Liver (tissue), 3 donors: ENCODE results near the gene CREB5.

ENCODE experiments used
- CTCF ChIP-seq: fragments of 150-350 bp; IDR thresholded peaks from 2 replicates; pipeline ENCODE4 v1.5.1; 2017; ENCODE audit warnings: improper control_type of control experiment, low read depth, low read length; ENCODE audit not compliant: missing input control
- GABPA ChIP-seq, 2 donors: IDR thresholded peaks in 1 of 2; conservative IDR thresholded peaks in 1 of 2; 2 replicates each; pipeline ENCODE4 v1.6.1; 2016; ENCODE audit warnings: antibody characterized with exemption in 2 of 2, mild to moderate bottlenecking in 1 of 2, moderate library complexity in 1 of 2
- JUND ChIP-seq, 2 donors: IDR thresholded peaks; 2 replicates each; pipeline ENCODE4 v1.6.1; 2016; ENCODE audit warnings: antibody characterized with exemption in 2 of 2
- NR2F2 ChIP-seq: IDR thresholded peaks from 2 replicates; pipeline ENCODE4 v1.6.1; 2016; ENCODE audit warnings: antibody characterized with exemption
- REST ChIP-seq: IDR thresholded peaks from 2 replicates; pipeline ENCODE4 v1.6.1; 2016; ENCODE audit warnings: antibody characterized with exemption, mild to moderate bottlenecking
- YY1 ChIP-seq: IDR thresholded peaks from 2 replicates; pipeline ENCODE4 v1.6.1; 2016; ENCODE audit warnings: antibody characterized with exemption, mild to moderate bottlenecking
- TF ChIP-seq, protein P1 (sequence below): IDR thresholded peaks from 2 replicates; pipeline ENCODE4 v1.6.1; 2016; ENCODE audit warnings: antibody characterized with exemption
- donor health status: healthy.
- donor health status: healthy.

- TF ChIP-seq CTCF = no peak
- TF ChIP-seq REST = no peak
- TF ChIP-seq, protein P1, sequence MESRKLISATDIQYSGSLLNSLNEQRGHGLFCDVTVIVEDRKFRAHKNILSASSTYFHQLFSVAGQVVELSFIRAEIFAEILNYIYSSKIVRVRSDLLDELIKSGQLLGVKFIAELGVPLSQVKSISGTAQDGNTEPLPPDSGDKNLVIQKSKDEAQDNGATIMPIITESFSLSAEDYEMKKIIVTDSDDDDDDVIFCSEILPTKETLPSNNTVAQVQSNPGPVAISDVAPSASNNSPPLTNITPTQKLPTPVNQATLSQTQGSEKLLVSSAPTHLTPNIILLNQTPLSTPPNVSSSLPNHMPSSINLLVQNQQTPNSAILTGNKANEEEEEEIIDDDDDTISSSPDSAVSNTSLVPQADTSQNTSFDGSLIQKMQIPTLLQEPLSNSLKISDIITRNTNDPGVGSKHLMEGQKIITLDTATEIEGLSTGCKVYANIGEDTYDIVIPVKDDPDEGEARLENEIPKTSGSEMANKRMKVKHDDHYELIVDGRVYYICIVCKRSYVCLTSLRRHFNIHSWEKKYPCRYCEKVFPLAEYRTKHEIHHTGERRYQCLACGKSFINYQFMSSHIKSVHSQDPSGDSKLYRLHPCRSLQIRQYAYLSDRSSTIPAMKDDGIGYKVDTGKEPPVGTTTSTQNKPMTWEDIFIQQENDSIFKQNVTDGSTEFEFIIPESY = no peak
- TF ChIP-seq NR2F2 = no peak
- no peak for TF ChIP-seq JUND (IDR thresholded peaks at IDR 0.05)
- TF ChIP-seq GABPA (IDR thresholded peaks at IDR 0.05 in 1 of 2, conservative IDR thresholded peaks at IDR 0.05 in 1 of 2) = no peak
- TF ChIP-seq YY1 = no peak
Observed at GRCh38 chr7:28477041-28477442, 64.7 kb downstream of the CREB5 start.
